Nephron (organoid): ENCODE data around the gene RHEB.
"Not testable (repeated sequence)": the region's sequence is repeated elsewhere in the genome, so short reads cannot be mapped to it uniquely, and the experiment has no call there.

Experiments used
- H3K27ac Mint-ChIP-seq, 3 experiments: 2 replicates each; pipeline ENCODE4 v1.8.0; 2020; ENCODE audit warnings: mixed read lengths in 3 of 3, mild to moderate bottlenecking in 2 of 3, moderate library complexity in 1 of 3
- H3K27me3 Mint-ChIP-seq: 2 replicates; pipeline ENCODE4 v1.8.0; 2021; ENCODE audit warnings: low read depth, mild to moderate bottlenecking, moderate library complexity, mixed read lengths
- H3K36me3 Mint-ChIP-seq: 2 replicates; pipeline ENCODE4 v1.8.0; 2020; ENCODE audit warnings: low read depth, mixed read lengths
- H3K4me1 Mint-ChIP-seq: 2 replicates; pipeline ENCODE4 v1.8.0; 2020; ENCODE audit warnings: mixed read lengths
- H3K4me3 Mint-ChIP-seq, 3 experiments: 2 replicates each; pipeline ENCODE4 v1.8.0; 2020; ENCODE audit warnings: mild to moderate bottlenecking in 3 of 3, mixed read lengths in 3 of 3, moderate library complexity in 2 of 3
- H3K9me3 Mint-ChIP-seq: 2 replicates; pipeline ENCODE4 v1.8.0; 2020; ENCODE audit warnings: mixed read lengths
- CTCF ChIP-seq, 3 experiments: fragments of 200-600 bp; sonication (generic); IDR thresholded peaks; one replicate each; pipeline ENCODE4 v1.5.0; 2021; ENCODE audit warnings: antibody characterized with exemption in 3 of 3; ENCODE audit not compliant: unreplicated experiment in 3 of 3

Gene RHEB

GRCh38 chr7:151520419-151521261, 945 bp upstream of the RHEB start:
- Mint-ChIP-seq H3K27me3 (no peaks in the 10 kb centered on the region), H3K36me3 (peaks cover 3% of the 10 kb centered on the region), H3K4me1 (peaks cover 25% of the 10 kb centered on the region), H3K9me3 (peaks cover 3% of the 10 kb centered on the region), H3K4me3 (peak overlapping the region; percentile 89 to 93 (median 91)), H3K27ac (peak overlapping the region; percentile 99)
- TF ChIP-seq CTCF (IDR thresholded peaks at IDR 0.05; ENCODE audit: unreplicated experiment in 3 of 3): no peak

GRCh38 chr7:151518947-151519764, 539 bp downstream of the RHEB start:
- peaks cover 27% of the 10 kb centered on the region for H3K4me1 Mint-ChIP-seq
- H3K27ac Mint-ChIP-seq: peak overlapping the region; percentile 99

GRCh38 chr7:151518105-151518946, 1.4 kb downstream of the RHEB start:
- Mint-ChIP-seq H3K4me3 (peak overlapping the region; percentile 89 to 99 (median 94)), H3K27ac (peak overlapping the region; percentile 96 to 97 (median 96)), H3K27me3 (no peaks in the 10 kb centered on the region), H3K36me3 (peaks cover 20% of the 10 kb centered on the region), H3K9me3 (peaks cover 13% of the 10 kb centered on the region), H3K4me1 (peaks cover 27% of the 10 kb centered on the region)
- TF ChIP-seq CTCF (IDR thresholded peaks at IDR 0.05; ENCODE audit: unreplicated experiment in 3 of 3): no peak

More at GRCh38 chr7:151518947-151519764, 539 bp downstream of the RHEB start:
- peaks cover 14% of the 10 kb centered on the region for H3K36me3 Mint-ChIP-seq
- not testable (repeated sequence) for H3K9me3 Mint-ChIP-seq, H3K27me3 Mint-ChIP-seq
- H3K4me3 Mint-ChIP-seq: peak overlapping the region; percentile 89 to 99 (median 94)

- no peaks in the 10 kb centered on the region for H3K27me3 Mint-ChIP-seq
- H3K27ac Mint-ChIP-seq: peak overlapping the region; percentile 96 to 97 (median 96)
- no peak for TF ChIP-seq CTCF (IDR thresholded peaks at IDR 0.05; ENCODE audit: unreplicated experiment in 3 of 3)
- H3K9me3 Mint-ChIP-seq: peaks cover 17% of the 10 kb centered on the region
- H3K36me3 Mint-ChIP-seq: peaks cover 25% of the 10 kb centered on the region
- H3K4me3 Mint-ChIP-seq: peak overlapping the region; percentile 89 to 99 (median 94)
- H3K4me1 Mint-ChIP-seq: peaks cover 27% of the 10 kb centered on the region
These were observed 2.0 kb downstream of the RHEB start for GRCh38 chr7:151517601-151518104.

GRCh38 chr7:151515276-151515565, 4.5 kb downstream of the RHEB start:
- peak overlapping the region; percentile 25 to 55 (median 51) for H3K4me3 Mint-ChIP-seq
- TF ChIP-seq CTCF (IDR thresholded peaks at IDR 0.05; ENCODE audit: unreplicated experiment in 3 of 3): no peak
- H3K27ac Mint-ChIP-seq: peak overlapping the region in 1 of 3 experiments; percentile 5

More at GRCh38 chr7:151515276-151515565, 4.5 kb downstream of the RHEB start:
- peaks cover 38% of the 10 kb centered on the region for H3K4me1 Mint-ChIP-seq
- H3K27me3 Mint-ChIP-seq: no peaks in the 10 kb centered on the region
- H3K36me3 Mint-ChIP-seq: peaks cover 31% of the 10 kb centered on the region
- peaks cover 17% of the 10 kb centered on the region for H3K9me3 Mint-ChIP-seq
